Calu3 (cell line): ENCODE results near the gene SHKBP1. TPM values are rescaled to one million over a fixed set of nuclear protein-coding genes. Genes with fewer than 3 reads are reported as not detected.
"Not testable (repeated sequence)": the region's sequence is repeated elsewhere in the genome, so short reads cannot be mapped to it uniquely, and the experiment has no call there.

Experiments used
- BruUV-seq: library from RNA; stranded (reverse); fragments of 400-500 nt; replicated peaks from 2 replicates; lab custom pipeline; 2021; lab: Mats Ljungman, UMichigan
- CTCF ChIA-PET: fragments of 300-600 bp; sonication (Branson Sonifier 250); formaldehyde crosslinking; loops from one replicate; lab custom pipeline; 2022; ENCODE audit warnings: antibody characterized with exemption; lab: Charles Lee
- DNase-seq: peaks from one replicate; pipeline ENCODE4 v3.0.0; 2022
- H3K27ac Mint-ChIP-seq: one replicate; pipeline ENCODE4 v1.8.0; 2022; ENCODE audit warnings: mixed read lengths; ENCODE audit not compliant: unreplicated experiment
- H3K27me3 Mint-ChIP-seq: one replicate; pipeline ENCODE4 v1.8.0; 2022; ENCODE audit warnings: mixed read lengths; ENCODE audit not compliant: unreplicated experiment
- H3K36me3 Mint-ChIP-seq: one replicate; pipeline ENCODE4 v1.8.0; 2022; ENCODE audit warnings: mild to moderate bottlenecking, moderate library complexity, mixed read lengths; ENCODE audit not compliant: insufficient read depth, unreplicated experiment
- H3K4me1 Mint-ChIP-seq: one replicate; pipeline ENCODE4 v1.8.0; 2022; ENCODE audit warnings: mild to moderate bottlenecking, low read depth, mixed read lengths; ENCODE audit not compliant: unreplicated experiment
- H3K4me3 Mint-ChIP-seq: one replicate; pipeline ENCODE4 v1.8.0; 2022; ENCODE audit warnings: mild to moderate bottlenecking, low read depth, moderate library complexity, mixed read lengths; ENCODE audit not compliant: unreplicated experiment
- H3K9me3 Mint-ChIP-seq: one replicate; pipeline ENCODE4 v1.8.0; 2022; ENCODE audit warnings: low read depth, mixed read lengths; ENCODE audit not compliant: unreplicated experiment
- intact Hi-C: fragments of 100-400 bp; cut with micrococcal nuclease; formaldehyde crosslinking; loops from one replicate; pipeline ENCODE4 v1.10.0; 2022; ENCODE audit not compliant: unreplicated experiment
- total RNA-seq: library from RNA; stranded (reverse); gene quantifications from 2 replicates; pipeline ENCODE4 v1.2.3, GENCODE V29; 2022
- TF ChIP-seq, protein P1 (sequence below): fragments of 200-600 bp; IDR thresholded peaks from one replicate; pipeline ENCODE4 v1.8.0; 2022; ENCODE audit warnings: antibody characterized with exemption; ENCODE audit not compliant: unreplicated experiment

The SHKBP1 gene
- total RNA-seq, 1 experiment from 2014 or later: 117 TPM

DNA sequence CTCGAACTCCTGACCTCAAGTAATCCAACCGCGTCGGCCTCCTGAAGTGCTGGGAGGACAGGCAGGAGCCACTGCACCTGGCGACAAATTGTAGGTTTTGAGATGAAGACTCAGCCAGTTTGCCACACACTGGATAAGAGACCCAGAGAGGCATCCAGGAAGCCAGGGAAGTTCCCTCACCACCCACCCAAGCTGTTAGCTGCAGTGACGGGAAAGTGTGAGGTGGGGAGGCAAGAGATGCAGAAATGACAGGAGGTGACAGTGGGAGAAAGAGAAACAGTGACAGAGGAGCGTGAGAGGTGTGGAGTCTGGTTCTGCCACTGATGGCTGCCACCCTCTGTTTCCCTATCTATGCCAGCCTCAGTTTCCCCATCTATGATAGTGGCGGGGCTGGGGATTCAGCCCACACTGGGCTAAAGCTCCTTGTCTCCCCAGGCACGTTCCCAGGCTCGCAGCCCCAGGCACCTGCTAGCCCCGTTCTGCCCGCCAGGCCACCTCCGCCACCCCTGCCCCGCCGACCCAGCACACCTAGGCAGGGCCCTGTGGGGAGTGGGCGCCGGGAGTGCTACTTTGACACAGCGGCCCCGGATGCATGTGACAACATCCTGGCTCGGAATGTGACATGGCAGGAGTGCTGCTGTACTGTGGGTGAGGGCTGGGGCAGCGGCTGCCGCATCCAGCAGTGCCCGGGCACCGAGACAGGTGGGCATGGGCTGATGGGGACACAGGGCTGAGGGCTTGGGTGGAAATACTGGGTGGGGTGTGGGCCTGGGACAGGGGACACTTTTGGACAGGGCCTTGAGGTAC, 45.5 kb downstream of the SHKBP1 start:
- no TSS peak for BruUV-seq
- Mint-ChIP-seq H3K27me3 (no peaks in the 10 kb centered on the region), H3K27ac (no peak overlapping the region), H3K4me3 (no peak overlapping the region), H3K4me1 (no peaks in the 10 kb centered on the region), H3K9me3 (peaks cover 3% of the 10 kb centered on the region), H3K36me3 (peaks cover 7% of the 10 kb centered on the region)
- TF ChIP-seq, protein P1, sequence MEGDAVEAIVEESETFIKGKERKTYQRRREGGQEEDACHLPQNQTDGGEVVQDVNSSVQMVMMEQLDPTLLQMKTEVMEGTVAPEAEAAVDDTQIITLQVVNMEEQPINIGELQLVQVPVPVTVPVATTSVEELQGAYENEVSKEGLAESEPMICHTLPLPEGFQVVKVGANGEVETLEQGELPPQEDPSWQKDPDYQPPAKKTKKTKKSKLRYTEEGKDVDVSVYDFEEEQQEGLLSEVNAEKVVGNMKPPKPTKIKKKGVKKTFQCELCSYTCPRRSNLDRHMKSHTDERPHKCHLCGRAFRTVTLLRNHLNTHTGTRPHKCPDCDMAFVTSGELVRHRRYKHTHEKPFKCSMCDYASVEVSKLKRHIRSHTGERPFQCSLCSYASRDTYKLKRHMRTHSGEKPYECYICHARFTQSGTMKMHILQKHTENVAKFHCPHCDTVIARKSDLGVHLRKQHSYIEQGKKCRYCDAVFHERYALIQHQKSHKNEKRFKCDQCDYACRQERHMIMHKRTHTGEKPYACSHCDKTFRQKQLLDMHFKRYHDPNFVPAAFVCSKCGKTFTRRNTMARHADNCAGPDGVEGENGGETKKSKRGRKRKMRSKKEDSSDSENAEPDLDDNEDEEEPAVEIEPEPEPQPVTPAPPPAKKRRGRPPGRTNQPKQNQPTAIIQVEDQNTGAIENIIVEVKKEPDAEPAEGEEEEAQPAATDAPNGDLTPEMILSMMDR: no peak
- no peak for DNase-seq
- CTCF ChIA-PET: interaction anchor here (0.7 to 0.9 kb wide), 2 partner anchors 12 to 27 kb away, joined by 3 read pairs; no protein-coding TSS in a partner anchor
- intact Hi-C loops: no loop called here

DNA sequence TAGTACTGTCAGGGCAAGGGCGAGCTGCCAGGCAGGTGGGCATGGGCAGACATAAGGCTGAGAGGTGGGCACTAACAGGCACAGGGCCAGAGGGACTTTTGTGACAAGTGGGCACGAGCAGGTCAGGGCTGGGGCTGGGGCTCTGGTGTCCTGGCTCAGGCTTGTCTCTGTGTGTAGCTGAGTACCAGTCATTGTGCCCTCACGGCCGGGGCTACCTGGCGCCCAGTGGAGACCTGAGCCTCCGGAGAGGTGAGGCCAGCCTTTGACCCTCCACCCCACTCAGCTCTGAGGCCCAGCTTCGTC, 46.1 kb downstream of the SHKBP1 start:
- Mint-ChIP-seq H3K27ac (no peak overlapping the region), H3K9me3 (peaks cover 3% of the 10 kb centered on the region), H3K36me3 (peaks cover 13% of the 10 kb centered on the region), H3K4me3 (no peak overlapping the region), H3K4me1 (no peaks in the 10 kb centered on the region), H3K27me3 (no peaks in the 10 kb centered on the region)
- BruUV-seq: no TSS peak
- no peak for DNase-seq
- TF ChIP-seq, protein P1: no peak
- CTCF ChIA-PET: interaction anchor here (0.6 to 0.9 kb wide), 3 partner anchors 12 to 620 kb away, joined by 3 to 6 read pairs (median 3); no protein-coding TSS in a partner anchor
- intact Hi-C loops: no loop called here

DNA sequence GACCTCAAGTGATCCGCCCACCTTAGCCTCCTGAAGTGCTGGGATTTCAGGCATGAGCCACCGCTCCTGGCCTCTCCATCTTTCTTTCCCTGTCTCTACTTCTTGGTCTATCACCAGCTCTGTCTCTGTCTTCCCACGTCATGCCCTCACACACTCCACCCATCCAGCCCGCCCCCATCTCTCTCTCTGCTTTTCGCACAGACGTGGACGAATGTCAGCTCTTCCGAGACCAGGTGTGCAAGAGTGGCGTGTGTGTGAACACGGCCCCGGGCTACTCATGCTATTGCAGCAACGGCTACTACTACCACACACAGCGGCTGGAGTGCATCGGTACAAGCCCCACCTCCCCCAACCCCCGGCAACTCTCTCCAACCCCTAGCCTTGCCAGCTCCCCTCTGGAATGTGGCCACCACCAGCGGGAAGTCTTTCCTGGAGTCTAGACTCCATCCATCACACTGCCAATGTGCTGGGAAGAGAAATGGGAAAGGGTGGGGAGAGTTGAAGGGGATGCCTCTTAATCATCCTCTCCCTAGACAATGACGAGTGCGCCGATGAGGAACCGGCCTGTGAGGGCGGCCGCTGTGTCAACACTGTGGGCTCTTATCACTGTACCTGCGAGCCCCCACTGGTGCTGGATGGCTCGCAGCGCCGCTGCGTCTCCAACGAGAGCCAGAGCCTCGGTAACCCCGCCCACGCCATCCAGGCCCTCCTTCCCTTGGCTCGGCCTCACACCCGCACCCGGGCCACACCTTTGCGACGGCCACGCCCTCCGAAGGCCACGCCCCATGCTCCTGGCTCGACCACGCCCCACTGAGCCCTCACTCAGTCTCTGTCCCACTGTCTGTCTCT, 47.0 kb downstream of the SHKBP1 start:
- TF ChIP-seq, protein P1: no peak
- BruUV-seq: no TSS peak
- CTCF ChIA-PET: interaction anchor here (0.6 to 0.9 kb wide), 4 partner anchors 11 to 621 kb away, joined by 3 to 6 read pairs (median 4); no protein-coding TSS in a partner anchor
- H3K9me3 Mint-ChIP-seq: peaks cover 3% of the 10 kb centered on the region
- H3K4me3 Mint-ChIP-seq: no peak overlapping the region
- no peaks in the 10 kb centered on the region for H3K4me1 Mint-ChIP-seq
- H3K36me3 Mint-ChIP-seq: peaks cover 16% of the 10 kb centered on the region
- intact Hi-C loops: no loop called here
- DNase-seq: no peak
- H3K27me3 Mint-ChIP-seq: no peaks in the 10 kb centered on the region
- H3K27ac Mint-ChIP-seq: no peak overlapping the region

DNA sequence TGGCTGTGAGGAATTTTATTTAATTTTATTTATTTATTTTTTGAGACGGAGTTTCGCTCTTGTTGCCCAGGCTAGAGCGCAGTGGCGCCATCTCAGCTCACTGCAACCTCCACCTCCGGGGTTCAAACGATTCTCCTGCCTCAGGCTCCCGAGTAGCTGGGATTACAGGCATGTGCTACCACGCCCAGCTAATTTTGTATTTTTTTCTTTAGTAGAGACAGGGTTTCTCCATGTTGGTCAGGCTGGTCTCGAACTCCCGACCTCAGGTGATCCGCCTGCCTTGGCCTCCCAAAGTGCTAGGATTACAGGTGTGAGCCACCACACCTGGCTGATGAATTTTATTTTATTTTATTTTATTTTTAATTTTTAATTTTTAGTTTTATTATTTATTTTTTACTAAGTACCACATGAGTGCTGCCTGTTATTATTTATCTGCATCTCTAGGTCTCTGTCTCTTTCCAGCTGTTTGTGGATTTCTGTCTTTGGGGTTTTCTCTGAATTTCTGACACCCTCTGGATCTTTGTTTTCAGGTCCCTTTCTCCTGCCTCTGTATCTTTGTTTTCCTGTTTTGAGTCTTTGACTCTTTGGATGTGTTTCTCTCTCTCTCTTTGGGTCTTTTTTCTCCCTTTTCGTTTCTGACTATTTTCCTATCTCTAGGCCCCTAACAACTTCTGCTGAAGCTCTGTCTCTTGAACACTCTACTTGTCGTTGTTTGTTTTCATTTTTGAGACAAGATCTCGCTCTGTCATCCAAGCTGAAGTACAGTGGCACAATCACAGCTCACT, 47.9 kb downstream of the SHKBP1 start:
- DNase-seq, BruUV-seq, H3K27me3 Mint-ChIP-seq, H3K4me3 Mint-ChIP-seq, H3K9me3 Mint-ChIP-seq, intact Hi-C loops, H3K4me1 Mint-ChIP-seq, H3K27ac Mint-ChIP-seq: not testable (repeated sequence)
- peaks cover 16% of the 10 kb centered on the region for H3K36me3 Mint-ChIP-seq
- CTCF ChIA-PET: interaction anchor here (0.6 kb wide), 1 partner anchor 467 kb away, joined by 4 read pairs; no protein-coding TSS in a partner anchor
